Measurements from ENCODE around the gene HOXC13.

HOXC13 gene

GRCh38 chr12:53924521-53925405 lies 13.9 kb upstream of the HOXC13 start:
- no peaks in the 10 kb centered on the region for H3K9me2 ChIP-seq (replicated peaks; ENCODE audit: control insufficient read depth, low read length)
- TF ChIP-seq EZH2phosphoT487 (IDR thresholded peaks at IDR 0.05; ENCODE audit: borderline replicate concordance, low read length) (no peak), CTCF (IDR thresholded peaks at IDR 0.05; ENCODE audit: low read depth, low read length, poor library complexity, severe bottlenecking) (no peak)
- H3K79me2 ChIP-seq (ENCODE audit: control insufficient read depth, low read length): no peaks in the 10 kb centered on the region
- H3K4me1 ChIP-seq (ENCODE audit: control insufficient read depth, low read length): no peaks in the 10 kb centered on the region
- H3F3A ChIP-seq (ENCODE audit: control insufficient read depth, insufficient read depth): no peaks in the 10 kb centered on the region
- no peaks in the 10 kb centered on the region for H4K20me1 ChIP-seq (ENCODE audit: control insufficient read depth, insufficient read depth, low read depth, low read length)
- H3K4me2 ChIP-seq (ENCODE audit: low read length): no peak overlapping the region
- H3K9me3 ChIP-seq (ENCODE audit: control insufficient read depth, insufficient read depth, low read length): no peaks in the 10 kb centered on the region
- no peaks in the 10 kb centered on the region for H3K36me3 ChIP-seq (ENCODE audit: control insufficient read depth, low read length)
- no peak overlapping the region for H3K4me3 ChIP-seq (ENCODE audit: low read length)
- H3K27ac ChIP-seq (ENCODE audit: low read depth, low read length): no peak overlapping the region
- H3K27me3 ChIP-seq (ENCODE audit: control insufficient read depth, low read length): peaks cover 76% of the 10 kb centered on the region

- Histone ChIP-seq H3F3A (ENCODE audit: control insufficient read depth, insufficient read depth) (no peaks in the 10 kb centered on the region), H4K20me1 (ENCODE audit: control insufficient read depth, insufficient read depth, low read depth, low read length) (no peaks in the 10 kb centered on the region), H3K4me2 (ENCODE audit: low read length) (no peak overlapping the region), H3K27ac (ENCODE audit: low read depth, low read length) (no peak overlapping the region), H3K4me1 (ENCODE audit: control insufficient read depth, low read length) (no peaks in the 10 kb centered on the region), H3K4me3 (ENCODE audit: low read length) (no peak overlapping the region), H3K27me3 (ENCODE audit: control insufficient read depth, low read length) (peaks cover 72% of the 10 kb centered on the region), H3K36me3 (ENCODE audit: control insufficient read depth, low read length) (no peaks in the 10 kb centered on the region), H3K9me3 (ENCODE audit: control insufficient read depth, insufficient read depth, low read length) (no peaks in the 10 kb centered on the region), H3K9me2 (replicated peaks; ENCODE audit: control insufficient read depth, low read length) (no peaks in the 10 kb centered on the region), H3K79me2 (ENCODE audit: control insufficient read depth, low read length) (no peaks in the 10 kb centered on the region)
- TF ChIP-seq CTCF (IDR thresholded peaks at IDR 0.05; ENCODE audit: low read depth, low read length, poor library complexity, severe bottlenecking): no peak
- no peak for TF ChIP-seq EZH2phosphoT487 (IDR thresholded peaks at IDR 0.05; ENCODE audit: borderline replicate concordance, low read length)
Measured at GRCh38 chr12:53927220-53928029, 11.2 kb upstream of the HOXC13 start.

GRCh38 chr12:53928054-53928835 lies 10.4 kb upstream of the HOXC13 start:
- Histone ChIP-seq H3K27ac (ENCODE audit: low read depth, low read length) (no peak overlapping the region), H3F3A (ENCODE audit: control insufficient read depth, insufficient read depth) (no peaks in the 10 kb centered on the region), H3K4me2 (ENCODE audit: low read length) (no peak overlapping the region), H3K27me3 (ENCODE audit: control insufficient read depth, low read length) (peaks cover 74% of the 10 kb centered on the region), H3K79me2 (ENCODE audit: control insufficient read depth, low read length) (no peaks in the 10 kb centered on the region), H3K9me3 (ENCODE audit: control insufficient read depth, insufficient read depth, low read length) (no peaks in the 10 kb centered on the region), H3K4me3 (ENCODE audit: low read length) (no peak overlapping the region), H3K4me1 (ENCODE audit: control insufficient read depth, low read length) (no peaks in the 10 kb centered on the region), H3K9me2 (replicated peaks; ENCODE audit: control insufficient read depth, low read length) (no peaks in the 10 kb centered on the region), H4K20me1 (ENCODE audit: control insufficient read depth, insufficient read depth, low read depth, low read length) (no peaks in the 10 kb centered on the region), H3K36me3 (ENCODE audit: control insufficient read depth, low read length) (no peaks in the 10 kb centered on the region)
- TF ChIP-seq EZH2phosphoT487 (IDR thresholded peaks at IDR 0.05; ENCODE audit: borderline replicate concordance, low read length): 0 out of 2 replicates have a peak, but pooled peaks have one; percentile 50
- no peak for TF ChIP-seq CTCF (IDR thresholded peaks at IDR 0.05; ENCODE audit: low read depth, low read length, poor library complexity, severe bottlenecking)

Data from DOHH2 (cell line).